Stimulated activated CD4-positive, alpha-beta T cell treated with anti-CD3 and anti-CD28 coated beads, Interleukin-12 subunit alpha, Interleukin-12 subunit beta, amount 100 ng/mL, for 24 hours (primary cell): ENCODE results near the gene ZDHHC1.
A peak's percentile ranks its signal among the peaks of the same experiment; 100 is the strongest.

Experiments
- DNase-seq, 2 experiments: peaks; one replicate each; pipeline ENCODE4 v3.0.0-alpha.2; 2020; ENCODE audit warnings: low read depth in 2 of 2

ZDHHC1 gene, protein sequence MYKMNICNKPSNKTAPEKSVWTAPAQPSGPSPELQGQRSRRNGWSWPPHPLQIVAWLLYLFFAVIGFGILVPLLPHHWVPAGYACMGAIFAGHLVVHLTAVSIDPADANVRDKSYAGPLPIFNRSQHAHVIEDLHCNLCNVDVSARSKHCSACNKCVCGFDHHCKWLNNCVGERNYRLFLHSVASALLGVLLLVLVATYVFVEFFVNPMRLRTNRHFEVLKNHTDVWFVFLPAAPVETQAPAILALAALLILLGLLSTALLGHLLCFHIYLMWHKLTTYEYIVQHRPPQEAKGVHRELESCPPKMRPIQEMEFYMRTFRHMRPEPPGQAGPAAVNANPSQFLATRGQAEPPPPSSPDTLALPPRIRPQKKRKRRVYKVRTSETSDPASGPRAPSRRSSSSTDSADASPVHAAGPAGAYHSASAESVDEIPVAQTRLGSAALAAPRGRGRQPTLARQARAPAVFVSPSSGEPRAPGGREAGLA

GRCh38 chr16:67415872-67416793 is at the start of gene ZDHHC1:
ZDHHC1 (minus strand) TSS chr16:67416477; CDS start chr16:67407775, 8,702 bp downstream.
- DNase-seq: peak in 1 of 2 experiments; percentile 42

- DNase-seq: no peak
Measured at GRCh38 chr16:67464565-67464964, 48.3 kb upstream of the ZDHHC1 start.

DNA sequence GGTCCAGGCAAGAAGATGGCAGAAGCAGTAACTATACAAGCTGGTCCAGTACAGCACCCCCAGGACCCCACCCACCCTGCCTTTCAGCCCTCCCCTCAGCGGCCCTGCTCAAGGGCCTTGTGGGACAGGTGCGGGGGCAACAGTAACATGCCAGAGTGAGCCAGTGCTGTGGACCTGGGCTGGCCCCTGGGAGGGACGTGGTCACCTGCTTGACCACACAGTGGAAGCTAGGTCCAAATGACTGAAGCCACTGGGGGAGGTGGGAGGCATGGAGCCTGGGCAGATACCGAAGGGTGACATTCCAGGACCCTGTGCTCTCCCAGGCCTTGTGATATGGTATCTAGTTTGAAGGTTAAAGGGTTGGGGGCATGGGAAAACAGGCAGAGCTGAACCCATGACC is 47.4 kb upstream of the ZDHHC1 start:
- no peak for DNase-seq

DNA sequence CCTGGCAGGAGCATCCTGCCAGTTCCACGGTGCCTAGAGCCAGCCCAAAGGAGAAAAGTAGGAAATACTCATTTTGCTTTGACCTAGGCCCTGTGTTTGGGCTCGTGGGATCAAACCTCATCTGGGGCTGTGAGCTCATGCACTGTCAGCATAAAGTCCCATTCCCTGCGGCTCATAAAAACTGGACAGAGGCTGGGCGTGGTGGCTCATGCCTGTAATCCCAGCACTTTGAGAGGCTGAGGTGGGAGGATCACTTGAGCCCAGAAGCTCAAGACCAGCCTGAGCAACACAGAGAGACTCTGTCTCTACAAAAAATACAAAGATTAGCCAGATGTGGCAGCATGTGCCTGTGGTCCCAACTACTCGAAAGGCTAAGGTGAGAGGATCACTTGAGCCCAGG is 46.8 kb upstream of the ZDHHC1 start:
- DNase-seq: no peak

- DNase-seq: no peak
Measured at GRCh38 chr16:67462279-67462655, 46.0 kb upstream of the ZDHHC1 start.

GRCh38 chr16:67461600-67462278 is 45.5 kb upstream of the ZDHHC1 start:
- DNase-seq: no peak

DNA sequence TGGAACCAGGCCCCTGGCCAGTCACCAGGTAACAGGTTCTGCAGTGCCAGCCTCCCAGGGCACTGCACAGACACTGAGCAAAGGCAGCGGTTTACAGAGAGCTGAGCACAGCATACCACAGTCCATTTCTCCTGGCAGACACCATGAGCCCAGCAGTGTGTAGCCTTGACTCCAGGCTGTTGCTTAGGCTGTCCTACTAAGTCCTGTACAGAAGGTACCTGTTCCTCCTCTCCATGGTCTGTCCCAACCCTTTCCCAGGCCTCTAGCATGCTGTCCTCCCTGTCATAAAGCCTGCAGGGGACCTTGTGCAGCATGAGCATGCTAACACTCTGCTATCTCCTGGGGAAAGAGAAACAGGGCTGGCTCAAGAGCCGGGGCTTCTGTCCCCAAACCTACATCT is 44.7 kb upstream of the ZDHHC1 start:
- no peak for DNase-seq

DNA sequence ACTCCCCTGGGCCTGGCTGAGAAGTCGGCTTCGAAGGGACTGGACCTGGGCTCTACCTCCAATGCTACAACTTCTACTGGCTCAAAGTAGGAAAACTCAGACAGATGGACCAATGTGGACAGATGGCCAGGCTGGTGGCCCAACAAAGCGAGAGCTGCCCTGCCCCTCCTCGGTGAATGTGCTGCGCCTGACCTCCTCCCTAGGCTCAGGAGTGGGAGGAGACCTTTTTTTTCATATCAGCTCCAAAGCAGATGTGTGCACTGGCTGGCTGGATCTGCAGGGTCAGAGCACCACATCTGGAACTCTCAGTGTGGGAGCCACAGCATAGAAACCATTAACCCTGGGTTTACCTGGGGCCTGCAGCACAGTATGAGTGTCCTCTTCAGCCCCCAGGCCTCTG is 43.9 kb upstream of the ZDHHC1 start:
- DNase-seq: no peak

DNA sequence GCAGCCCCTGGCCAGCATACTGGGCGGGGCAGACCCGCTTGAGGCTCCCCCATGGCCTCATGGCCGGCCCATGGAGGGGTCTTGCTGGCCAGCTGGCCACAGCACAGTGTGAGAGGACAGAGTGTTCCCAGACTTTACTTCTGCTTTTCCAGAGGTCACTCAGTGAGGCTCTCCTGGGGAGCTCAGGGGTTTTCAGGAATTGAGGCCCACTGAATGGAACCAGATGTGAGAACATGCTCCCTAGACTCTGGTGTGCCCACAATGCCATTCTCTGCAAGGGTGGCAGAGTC is 43.5 kb upstream of the ZDHHC1 start:
- no peak for DNase-seq

DNA sequence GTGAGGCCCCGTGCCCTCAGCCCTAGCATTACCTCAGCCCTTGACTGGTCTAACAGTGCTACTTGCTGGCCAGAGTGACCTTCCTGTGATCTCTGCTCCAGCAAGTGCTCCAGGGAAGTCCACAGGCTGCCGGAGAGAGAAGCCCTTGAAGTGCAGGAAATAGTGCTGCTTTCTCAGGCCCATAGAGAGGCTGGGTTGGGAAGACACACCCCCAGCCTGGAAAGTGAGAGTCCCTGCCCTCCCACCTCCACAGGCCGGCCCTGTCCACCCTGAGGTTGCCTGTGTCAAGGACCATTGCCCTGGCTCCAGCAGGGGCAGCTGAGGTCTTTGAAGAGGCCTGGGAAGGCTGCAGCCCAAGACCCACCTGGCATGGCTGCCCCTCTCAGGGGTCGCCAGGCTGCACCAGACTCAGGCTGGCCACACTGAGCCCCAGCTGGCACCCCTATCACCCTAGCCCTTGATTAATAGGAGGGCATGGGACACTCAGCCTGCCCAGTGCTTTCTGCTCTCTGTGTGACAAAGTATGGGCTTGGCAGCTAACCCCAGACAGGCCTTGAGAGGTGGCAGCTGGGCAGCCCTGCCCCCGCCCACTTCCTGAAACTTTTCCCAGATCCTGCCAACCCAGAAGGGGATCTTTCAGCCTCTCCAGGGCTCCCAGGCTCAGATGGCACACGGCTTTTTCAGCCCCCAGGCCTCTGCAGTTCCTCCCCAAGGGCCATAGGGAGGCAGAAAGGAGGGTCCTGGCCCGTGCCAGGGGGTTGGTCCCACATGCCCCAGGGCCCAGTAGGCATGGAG is 43.0 kb upstream of the ZDHHC1 start:
- DNase-seq: no peak

DNA sequence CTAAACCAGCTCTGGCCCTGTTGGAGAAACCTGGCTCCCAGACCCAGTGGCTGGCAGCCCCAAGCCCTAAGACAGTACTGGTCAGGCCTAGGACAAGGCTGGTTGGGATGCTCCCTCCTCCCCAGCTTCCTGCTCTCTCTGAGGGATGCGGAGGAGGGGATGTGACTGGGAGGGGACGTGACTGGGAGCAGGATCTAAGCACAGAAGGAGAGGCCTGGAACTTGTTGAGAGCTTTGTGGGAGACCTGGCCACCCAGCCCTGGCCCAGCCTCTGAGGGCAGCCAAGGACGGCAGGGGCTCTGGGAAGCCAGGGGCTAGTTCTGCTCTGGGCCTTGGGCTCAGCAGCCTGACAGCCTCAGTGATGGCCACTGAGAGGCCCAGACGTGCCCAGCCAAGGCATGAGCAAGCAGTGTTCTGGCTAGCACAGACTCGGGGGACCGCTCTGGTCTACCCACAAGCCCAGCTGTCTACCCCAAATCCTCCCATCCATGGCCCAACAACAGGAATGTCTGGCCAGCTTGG is 41.9 kb upstream of the ZDHHC1 start:
- no peak for DNase-seq

DNA sequence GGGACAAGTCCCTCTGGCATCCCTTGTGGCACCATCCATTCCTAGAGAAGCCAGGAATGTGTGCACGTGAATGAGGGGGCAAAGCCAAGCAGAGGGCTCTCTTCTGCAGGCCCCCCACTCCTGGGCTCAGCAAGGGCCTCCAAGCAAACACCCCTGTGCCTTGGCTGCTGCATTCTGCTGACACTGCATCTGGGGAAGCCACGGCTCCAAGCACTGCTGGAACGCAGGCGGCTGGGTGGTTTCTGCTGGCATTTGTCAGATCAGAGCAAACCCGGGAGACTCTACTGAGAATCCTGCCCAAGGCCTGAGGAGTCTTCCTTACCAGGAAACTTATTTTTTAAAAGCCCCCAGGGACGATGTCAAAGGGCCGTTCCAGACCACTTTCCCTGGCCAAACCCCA is 41.3 kb upstream of the ZDHHC1 start:
- no peak for DNase-seq

DNA sequence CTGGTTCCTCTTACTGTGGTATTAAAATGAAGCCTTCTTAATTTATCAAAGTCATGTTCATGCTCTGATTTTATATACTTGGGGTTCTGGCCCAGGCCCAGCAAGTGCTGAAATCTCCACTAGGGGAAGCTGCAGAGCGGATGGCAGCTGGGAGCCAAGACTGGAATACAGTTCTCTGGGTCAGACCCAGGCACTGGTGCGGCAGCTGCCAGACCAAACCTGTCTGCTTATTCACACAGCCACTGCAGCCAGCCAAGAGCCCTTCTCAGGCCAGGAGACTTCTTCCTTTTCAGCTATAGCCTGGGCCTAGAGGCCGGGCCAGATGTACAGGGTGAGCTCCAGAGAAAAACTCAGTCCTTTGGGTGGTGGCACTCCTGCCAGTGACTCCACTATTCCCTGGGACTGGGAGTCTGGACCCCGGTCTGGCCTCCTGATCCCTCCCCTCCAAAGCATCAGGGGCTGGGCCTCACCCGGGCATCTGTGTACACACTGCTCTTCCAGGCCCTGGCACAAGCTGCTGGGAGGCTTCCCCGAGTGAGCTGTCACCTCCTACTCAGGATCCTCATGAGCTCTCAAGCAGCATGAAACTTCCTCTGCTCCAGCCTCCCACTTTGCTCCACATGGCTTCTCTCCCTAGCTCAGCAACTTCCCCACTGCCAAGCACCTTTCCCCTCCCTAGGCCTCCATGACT is 40.3 kb upstream of the ZDHHC1 start:
- no peak for DNase-seq

DNA sequence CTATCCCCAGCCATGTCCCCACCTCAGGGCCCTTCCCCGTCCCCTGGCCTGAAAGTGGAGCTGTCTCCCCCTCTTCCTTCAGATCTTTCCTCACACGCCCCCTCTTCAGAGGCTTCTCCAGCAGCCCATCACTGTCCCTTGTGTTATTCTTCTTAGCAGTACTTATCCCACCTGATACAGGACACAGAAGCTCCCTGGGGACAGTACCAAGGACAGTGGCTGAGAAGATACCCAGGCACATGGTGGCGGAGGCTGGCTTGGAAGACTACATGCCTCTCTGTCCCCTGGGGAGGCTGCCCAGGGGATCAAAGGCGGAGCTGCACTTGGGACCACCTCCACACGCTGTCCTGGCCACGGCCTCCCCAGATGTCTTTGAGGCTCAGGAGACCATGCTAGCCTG is 38.6 kb upstream of the ZDHHC1 start:
- DNase-seq: no peak

DNA sequence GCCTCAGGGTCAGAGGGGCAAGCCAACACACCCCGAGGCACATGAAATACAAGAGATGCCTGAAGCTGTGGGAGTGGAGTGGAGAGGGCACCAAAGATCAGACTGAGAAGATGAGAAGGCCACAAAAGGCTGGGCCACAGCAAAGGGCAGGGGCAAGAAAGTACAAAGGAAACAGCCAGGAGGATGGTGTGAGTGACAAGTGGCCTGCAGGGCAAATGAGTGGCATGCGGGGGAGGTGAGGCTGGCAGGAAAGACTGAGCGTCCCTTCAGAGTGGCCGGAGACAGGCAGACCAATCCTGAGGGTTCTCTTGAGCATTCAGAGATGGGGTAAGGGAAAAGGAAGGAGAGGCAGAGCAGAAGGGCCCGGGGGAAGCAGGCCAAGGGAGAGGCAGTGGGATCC is 37.8 kb upstream of the ZDHHC1 start:
- DNase-seq: no peak

DNA sequence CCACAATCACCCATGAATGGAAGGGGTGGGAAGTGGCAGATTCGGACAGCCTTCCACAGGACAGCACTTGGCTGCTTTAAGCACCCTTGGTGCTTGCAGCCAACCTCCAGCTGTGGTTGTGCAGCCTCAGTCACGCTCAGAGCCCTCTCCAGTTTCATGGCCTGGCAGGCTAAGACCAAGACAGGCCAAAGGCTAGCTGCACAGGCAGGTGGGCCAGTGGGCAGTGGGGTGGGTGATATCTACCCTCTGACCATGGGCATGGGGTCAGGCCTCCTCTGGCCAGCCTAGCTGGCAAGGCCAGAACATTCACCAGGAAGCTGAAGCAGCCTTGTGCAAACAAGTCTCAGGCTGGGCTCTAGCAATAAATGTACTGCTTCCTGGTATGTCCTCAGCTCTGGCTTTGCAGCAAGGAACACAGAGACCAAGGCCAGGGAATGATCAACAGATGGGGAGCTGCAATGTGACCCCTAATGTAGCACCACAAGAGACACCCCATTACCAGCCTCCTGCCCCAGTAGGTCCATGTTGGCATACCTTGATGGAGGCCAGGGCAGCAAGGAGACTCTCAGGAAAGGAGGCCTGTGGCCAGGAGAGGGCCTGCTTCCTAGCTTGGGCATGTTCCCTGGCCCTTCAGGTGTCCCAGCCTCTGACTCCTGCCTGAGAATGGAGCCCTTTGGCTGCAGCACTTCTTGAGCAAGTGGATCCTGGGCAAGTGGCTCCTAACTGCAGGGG is 35.6 kb upstream of the ZDHHC1 start:
- DNase-seq: no peak

- no peak for DNase-seq
Measured at GRCh38 chr16:67451061-67451703, 34.9 kb upstream of the ZDHHC1 start.

- DNase-seq: no peak
Measured at GRCh38 chr16:67449739-67450138, 33.5 kb upstream of the ZDHHC1 start.

GRCh38 chr16:67449336-67449735 is 33.1 kb upstream of the ZDHHC1 start:
- no peak for DNase-seq

GRCh38 chr16:67448580-67448979 is 32.3 kb upstream of the ZDHHC1 start:
- no peak for DNase-seq
